WTC11 (cell line): ENCODE measurements around the gene KRTAP10-4. TPM values are rescaled to one million over a fixed set of nuclear protein-coding genes. Genes with fewer than 3 reads are reported as not detected.

Source experiments
- ATAC-seq: fragments of 200-7000 bp; cut with Tn5 transposase; 2 replicates; pipeline ENCODE4 v1.10.0; 2021; ENCODE audit warnings: mild to moderate bottlenecking, moderate library complexity
- CTCF ChIA-PET: fragments of 300-600 bp; sonication (Branson Sonifier 250); formaldehyde crosslinking; loops from one replicate; lab custom pipeline; 2021; ENCODE audit warnings: antibody characterized with exemption; lab: Charles Lee
- POLR2A ChIA-PET: fragments of 350-600 bp; sonication (Branson Sonifier 250); formaldehyde crosslinking; loops from one replicate; lab custom pipeline; 2021; ENCODE audit warnings: antibody characterized with exemption; lab: Charles Lee
- DNase-seq: peaks from one replicate; pipeline ENCODE4 v3.0.0; 2021; ENCODE audit warnings: low spot score
- H3K27ac Mint-ChIP-seq: 2 replicates; pipeline ENCODE4 v1.8.0; 2021; ENCODE audit warnings: mixed read lengths
- H3K27me3 Mint-ChIP-seq: 2 replicates; pipeline ENCODE4 v1.8.0; 2021; ENCODE audit warnings: low read depth, mild to moderate bottlenecking, moderate library complexity, mixed read lengths
- H3K36me3 Mint-ChIP-seq: 2 replicates; pipeline ENCODE4 v1.8.0; 2021; ENCODE audit warnings: mixed read lengths
- H3K4me1 Mint-ChIP-seq: 2 replicates; pipeline ENCODE4 v1.8.0; 2022; ENCODE audit warnings: mixed read lengths
- H3K4me3 Mint-ChIP-seq: 2 replicates; pipeline ENCODE4 v1.8.0; 2021; ENCODE audit warnings: mild to moderate bottlenecking, moderate library complexity, mixed read lengths
- H3K9me3 Mint-ChIP-seq: 2 replicates; pipeline ENCODE4 v1.8.0; 2021; ENCODE audit warnings: mixed read lengths
- AFF4 ChIP-seq: sonication (generic); formaldehyde crosslinking; IDR thresholded peaks from 2 replicates; pipeline ENCODE4 v1.8.1; 2023; ENCODE audit warnings: mild to moderate bottlenecking, missing genetic modification reagents, borderline replicate concordance
- E2F4 ChIP-seq: sonication (generic); formaldehyde crosslinking; IDR thresholded peaks from 2 replicates; pipeline ENCODE4 v1.8.1; 2022; ENCODE audit warnings: low read depth, mild to moderate bottlenecking, moderate library complexity, missing genetic modification reagents, borderline replicate concordance
- EMX1 ChIP-seq: fragments of 250-450 bp; sonication (Bioruptor Pico); IDR thresholded peaks from 2 replicates; pipeline ENCODE4 v1.8.0; 2021; ENCODE audit warnings: mild to moderate bottlenecking
- HMGA2 ChIP-seq: fragments of 250-450 bp; sonication (Bioruptor Pico); IDR thresholded peaks from 2 replicates; pipeline ENCODE4 v1.4.0; 2021; ENCODE audit warnings: mild to moderate bottlenecking, moderate library complexity
- IRF1 ChIP-seq: sonication (generic); formaldehyde crosslinking; IDR thresholded peaks from 2 replicates; pipeline ENCODE4 v1.8.0; 2023; ENCODE audit warnings: missing genetic modification reagents
- IRF2 ChIP-seq: sonication (generic); formaldehyde crosslinking; IDR thresholded peaks from 2 replicates; pipeline ENCODE4 v1.8.0; 2022; ENCODE audit warnings: low read depth, missing genetic modification reagents, borderline replicate concordance
- JUN ChIP-seq: sonication (generic); formaldehyde crosslinking; IDR thresholded peaks from 2 replicates; pipeline ENCODE4 v1.8.0; 2023; ENCODE audit warnings: mild to moderate bottlenecking, missing genetic modification reagents
- KAT7 ChIP-seq: sonication (generic); formaldehyde crosslinking; IDR thresholded peaks from 2 replicates; pipeline ENCODE4 v1.8.1; 2023; ENCODE audit warnings: missing genetic modification reagents, mild to moderate bottlenecking, borderline replicate concordance
- MXD4 ChIP-seq: fragments of 250-450 bp; sonication (Bioruptor Pico); IDR thresholded peaks from 2 replicates; pipeline ENCODE4 v1.8.0; 2021; ENCODE audit warnings: mild to moderate bottlenecking, moderate library complexity, borderline replicate concordance
- SP1 ChIP-seq: sonication (generic); formaldehyde crosslinking; conservative IDR thresholded peaks from 2 replicates; pipeline ENCODE4 v1.8.1; 2022; ENCODE audit warnings: missing genetic modification reagents
- STAT6 ChIP-seq: sonication (generic); formaldehyde crosslinking; conservative IDR thresholded peaks from 2 replicates; pipeline ENCODE4 v1.8.1; 2023; ENCODE audit warnings: mild to moderate bottlenecking, low read depth, missing genetic modification reagents, moderate library complexity
- TEAD1 ChIP-seq: sonication (generic); formaldehyde crosslinking; IDR thresholded peaks from 2 replicates; pipeline ENCODE4 v1.8.0; 2022; ENCODE audit warnings: mild to moderate bottlenecking, missing genetic modification reagents
- ZNF423 ChIP-seq: fragments of 250-450 bp; sonication (Bioruptor Pico); IDR thresholded peaks from 2 replicates; pipeline ENCODE4 v2.1.2; 2022; ENCODE audit warnings: mild to moderate bottlenecking, moderate library complexity
- total RNA-seq: library from RNA; stranded (reverse); gene quantifications from 3 replicates; pipeline ENCODE4 v1.2.3, GENCODE V29; 2021
- TF ChIP-seq, protein P1 (sequence below): sonication (generic); formaldehyde crosslinking; IDR thresholded peaks from 2 replicates; pipeline ENCODE4 v1.8.1; 2022; ENCODE audit warnings: mild to moderate bottlenecking, moderate library complexity, missing genetic modification reagents
- TF ChIP-seq, protein P2 (sequence below): fragments of 250-450 bp; sonication (Bioruptor Pico); IDR thresholded peaks from 2 replicates; pipeline ENCODE4 v1.9.0; 2021; ENCODE audit warnings: mild to moderate bottlenecking
- TF ChIP-seq, protein P3 (sequence below): sonication (generic); formaldehyde crosslinking; IDR thresholded peaks from 2 replicates; pipeline ENCODE4 v1.8.0; 2023; ENCODE audit warnings: missing genetic modification reagents, mild to moderate bottlenecking, borderline replicate concordance

KRTAP10-4 gene
- total RNA-seq, 1 experiment from 2014 or later: not detected

DNA sequence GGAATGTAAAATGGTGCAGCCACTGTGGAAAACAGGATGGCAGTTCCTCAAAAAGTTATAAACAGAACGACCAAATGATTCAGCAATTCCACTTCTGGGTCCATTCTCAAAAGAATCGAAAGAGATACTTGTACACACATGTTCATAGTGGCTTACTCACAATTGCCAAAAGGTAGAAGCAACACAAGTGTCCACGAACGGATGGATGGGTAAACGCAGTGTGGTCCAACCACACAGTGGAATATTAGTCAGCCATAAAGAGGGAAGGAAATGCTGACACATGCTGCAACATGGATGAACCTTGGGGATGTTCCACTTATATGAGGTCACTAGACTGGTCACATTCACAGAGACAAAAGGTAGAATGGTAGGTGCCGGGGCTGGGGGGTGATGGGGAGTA, 38.8 kb upstream of the KRTAP10-4 start:
- Mint-ChIP-seq H3K9me3 (peaks cover 7% of the 10 kb centered on the region), H3K27ac (peak overlapping the region; percentile 63; the same call in 1 of the 2 replicates), H3K27me3 (no peaks in the 10 kb centered on the region), H3K4me1 (peaks cover 2% of the 10 kb centered on the region; the same call in 1 of the 2 replicates), H3K36me3 (0 out of 2 replicates have a peak, but pooled peaks cover 2% of the 10 kb centered on the region), H3K4me3 (no peak overlapping the region)
- CTCF ChIA-PET: no interaction called here
- ATAC-seq (no peak), DNase-seq (no peak)
- TF ChIP-seq, protein P1, sequence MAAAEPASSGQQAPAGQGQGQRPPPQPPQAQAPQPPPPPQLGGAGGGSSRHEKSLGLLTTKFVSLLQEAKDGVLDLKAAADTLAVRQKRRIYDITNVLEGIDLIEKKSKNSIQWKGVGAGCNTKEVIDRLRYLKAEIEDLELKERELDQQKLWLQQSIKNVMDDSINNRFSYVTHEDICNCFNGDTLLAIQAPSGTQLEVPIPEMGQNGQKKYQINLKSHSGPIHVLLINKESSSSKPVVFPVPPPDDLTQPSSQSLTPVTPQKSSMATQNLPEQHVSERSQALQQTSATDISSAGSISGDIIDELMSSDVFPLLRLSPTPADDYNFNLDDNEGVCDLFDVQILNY: no peak
- TF ChIP-seq STAT6 (CRISPR knock-in tag): no peak
- no peak for TF ChIP-seq AFF4 (CRISPR knock-in tag)
- TF ChIP-seq KAT7: no peak
- TF ChIP-seq TEAD1 (CRISPR knock-in tag): no peak
- TF ChIP-seq MXD4 (CRISPR knock-in tag): no peak
- POLR2A ChIA-PET: no interaction called here

- CTCF ChIA-PET: interaction anchor here (0.6 to 1.4 kb wide), 3 partner anchors 14 to 85 kb away, joined by 3 to 8 read pairs (median 3); no protein-coding TSS in a partner anchor
- no peak overlapping the region for H3K4me3 Mint-ChIP-seq
Observed at GRCh38 chr21:44535963-44536362, 37.6 kb upstream of the KRTAP10-4 start.

More at GRCh38 chr21:44535963-44536362, 37.6 kb upstream of the KRTAP10-4 start:
- Mint-ChIP-seq H3K9me3 (peaks cover 7% of the 10 kb centered on the region), H3K27ac (no peak overlapping the region), H3K36me3 (0 out of 2 replicates have a peak, but pooled peaks cover 2% of the 10 kb centered on the region), H3K27me3 (no peaks in the 10 kb centered on the region), H3K4me1 (peaks cover 2% of the 10 kb centered on the region; the same call in 1 of the 2 replicates)
- DNase-seq (no peak), ATAC-seq (peak; percentile 21; the same call in 1 of the 2 replicates)
- POLR2A ChIA-PET: interaction anchor here (0.7 kb wide), 1 partner anchor 712 kb away, joined by 4 read pairs; no protein-coding TSS in a partner anchor
- TF ChIP-seq, protein P2, sequence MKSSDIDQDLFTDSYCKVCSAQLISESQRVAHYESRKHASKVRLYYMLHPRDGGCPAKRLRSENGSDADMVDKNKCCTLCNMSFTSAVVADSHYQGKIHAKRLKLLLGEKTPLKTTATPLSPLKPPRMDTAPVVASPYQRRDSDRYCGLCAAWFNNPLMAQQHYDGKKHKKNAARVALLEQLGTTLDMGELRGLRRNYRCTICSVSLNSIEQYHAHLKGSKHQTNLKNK: no peak
- TF ChIP-seq E2F4 (no peak), IRF2 (CRISPR knock-in tag) (no peak), ZNF423 (no peak), SP1 (CRISPR knock-in tag) (no peak), MXD4 (CRISPR knock-in tag) (no peak), JUN (CRISPR knock-in tag) (no peak), IRF1 (CRISPR knock-in tag) (no peak), EMX1 (CRISPR knock-in tag) (no peak), HMGA2 (no peak)
- TF ChIP-seq, protein P3, sequence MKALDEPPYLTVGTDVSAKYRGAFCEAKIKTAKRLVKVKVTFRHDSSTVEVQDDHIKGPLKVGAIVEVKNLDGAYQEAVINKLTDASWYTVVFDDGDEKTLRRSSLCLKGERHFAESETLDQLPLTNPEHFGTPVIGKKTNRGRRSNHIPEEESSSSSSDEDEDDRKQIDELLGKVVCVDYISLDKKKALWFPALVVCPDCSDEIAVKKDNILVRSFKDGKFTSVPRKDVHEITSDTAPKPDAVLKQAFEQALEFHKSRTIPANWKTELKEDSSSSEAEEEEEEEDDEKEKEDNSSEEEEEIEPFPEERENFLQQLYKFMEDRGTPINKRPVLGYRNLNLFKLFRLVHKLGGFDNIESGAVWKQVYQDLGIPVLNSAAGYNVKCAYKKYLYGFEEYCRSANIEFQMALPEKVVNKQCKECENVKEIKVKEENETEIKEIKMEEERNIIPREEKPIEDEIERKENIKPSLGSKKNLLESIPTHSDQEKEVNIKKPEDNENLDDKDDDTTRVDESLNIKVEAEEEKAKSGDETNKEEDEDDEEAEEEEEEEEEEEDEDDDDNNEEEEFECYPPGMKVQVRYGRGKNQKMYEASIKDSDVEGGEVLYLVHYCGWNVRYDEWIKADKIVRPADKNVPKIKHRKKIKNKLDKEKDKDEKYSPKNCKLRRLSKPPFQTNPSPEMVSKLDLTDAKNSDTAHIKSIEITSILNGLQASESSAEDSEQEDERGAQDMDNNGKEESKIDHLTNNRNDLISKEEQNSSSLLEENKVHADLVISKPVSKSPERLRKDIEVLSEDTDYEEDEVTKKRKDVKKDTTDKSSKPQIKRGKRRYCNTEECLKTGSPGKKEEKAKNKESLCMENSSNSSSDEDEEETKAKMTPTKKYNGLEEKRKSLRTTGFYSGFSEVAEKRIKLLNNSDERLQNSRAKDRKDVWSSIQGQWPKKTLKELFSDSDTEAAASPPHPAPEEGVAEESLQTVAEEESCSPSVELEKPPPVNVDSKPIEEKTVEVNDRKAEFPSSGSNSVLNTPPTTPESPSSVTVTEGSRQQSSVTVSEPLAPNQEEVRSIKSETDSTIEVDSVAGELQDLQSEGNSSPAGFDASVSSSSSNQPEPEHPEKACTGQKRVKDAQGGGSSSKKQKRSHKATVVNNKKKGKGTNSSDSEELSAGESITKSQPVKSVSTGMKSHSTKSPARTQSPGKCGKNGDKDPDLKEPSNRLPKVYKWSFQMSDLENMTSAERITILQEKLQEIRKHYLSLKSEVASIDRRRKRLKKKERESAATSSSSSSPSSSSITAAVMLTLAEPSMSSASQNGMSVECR (CRISPR knock-in tag): no peak
